ENCODE results near the gene FMNL3.

Gene FMNL3

GRCh38 chr12:49644620-49644994 is 62.6 kb downstream of the FMNL3 start:
- no peak for TF ChIP-seq POLR2A (IDR thresholded peaks at IDR 0.05; ENCODE audit: low read depth, low read length)
- no peak for TF ChIP-seq POLR2AphosphoS5 (IDR thresholded peaks at IDR 0.05; ENCODE audit: low read depth, low read length)
- no peak for TF ChIP-seq TAF1 (IDR thresholded peaks at IDR 0.05; ENCODE audit: borderline replicate concordance, low read depth, low read length)
- DNase-seq (ENCODE audit: insufficient read length) (peak; percentile 89), FAIRE-seq (peak; percentile 65)

DNA sequence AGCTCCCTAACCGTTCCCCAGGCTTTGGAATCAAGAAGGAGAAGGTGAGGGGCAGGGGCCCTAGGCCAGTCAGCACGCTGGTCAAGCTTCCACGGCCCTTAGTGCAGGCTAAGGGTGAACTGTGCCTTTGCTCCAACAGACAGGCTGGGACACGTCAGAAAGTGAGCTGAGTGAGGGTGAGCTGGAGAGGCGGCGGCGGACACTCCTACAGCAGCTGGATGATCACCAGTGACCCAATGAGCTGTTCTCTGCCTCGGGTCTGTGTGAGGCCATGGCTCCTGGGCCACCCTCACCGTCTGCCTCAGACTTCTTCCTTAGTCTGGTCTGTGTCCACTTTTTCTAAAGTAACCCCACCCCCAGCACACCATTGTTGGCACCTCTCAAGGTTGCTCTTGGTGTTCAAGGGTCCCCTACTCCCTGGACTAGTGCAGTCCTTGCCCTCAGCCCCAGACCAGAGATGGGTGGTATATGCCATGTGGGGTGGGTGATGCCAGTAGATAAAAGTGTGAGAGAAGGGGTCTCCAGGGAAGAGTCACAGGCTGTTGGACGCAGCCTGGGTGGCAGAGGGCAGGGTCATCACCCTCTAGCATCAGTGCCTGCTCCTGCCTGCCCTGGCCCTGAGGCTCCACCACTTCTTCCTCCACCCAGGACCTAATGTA is 63.1 kb downstream of the FMNL3 start:
- no peak for TF ChIP-seq POLR2A (IDR thresholded peaks at IDR 0.05; ENCODE audit: low read depth, low read length)
- no peak for TF ChIP-seq POLR2AphosphoS5 (IDR thresholded peaks at IDR 0.05; ENCODE audit: low read depth, low read length)
- no peak for TF ChIP-seq TAF1 (IDR thresholded peaks at IDR 0.05; ENCODE audit: borderline replicate concordance, low read depth, low read length)
- FAIRE-seq (no peak), DNase-seq (ENCODE audit: insufficient read length) (no peak)

- no peak for FAIRE-seq
- no peak for TF ChIP-seq TAF1 (IDR thresholded peaks at IDR 0.05; ENCODE audit: borderline replicate concordance, low read depth, low read length)
- TF ChIP-seq POLR2AphosphoS5 (IDR thresholded peaks at IDR 0.05; ENCODE audit: low read depth, low read length), result no peak
- TF ChIP-seq POLR2A (IDR thresholded peaks at IDR 0.05; ENCODE audit: low read depth, low read length), result no peak
- no peak for DNase-seq (ENCODE audit: insufficient read length)
Observed at GRCh38 chr12:49643135-49643534, 64.1 kb downstream of the FMNL3 start.

GRCh38 chr12:49642370-49642802 is 64.8 kb downstream of the FMNL3 start:
- DNase-seq (ENCODE audit: insufficient read length) (no peak), FAIRE-seq (no peak)
- no peak for TF ChIP-seq POLR2A (IDR thresholded peaks at IDR 0.05; ENCODE audit: low read depth, low read length)
- no peak for TF ChIP-seq TAF1 (IDR thresholded peaks at IDR 0.05; ENCODE audit: borderline replicate concordance, low read depth, low read length)
- TF ChIP-seq POLR2AphosphoS5 (IDR thresholded peaks at IDR 0.05; ENCODE audit: low read depth, low read length), result no peak

DNA sequence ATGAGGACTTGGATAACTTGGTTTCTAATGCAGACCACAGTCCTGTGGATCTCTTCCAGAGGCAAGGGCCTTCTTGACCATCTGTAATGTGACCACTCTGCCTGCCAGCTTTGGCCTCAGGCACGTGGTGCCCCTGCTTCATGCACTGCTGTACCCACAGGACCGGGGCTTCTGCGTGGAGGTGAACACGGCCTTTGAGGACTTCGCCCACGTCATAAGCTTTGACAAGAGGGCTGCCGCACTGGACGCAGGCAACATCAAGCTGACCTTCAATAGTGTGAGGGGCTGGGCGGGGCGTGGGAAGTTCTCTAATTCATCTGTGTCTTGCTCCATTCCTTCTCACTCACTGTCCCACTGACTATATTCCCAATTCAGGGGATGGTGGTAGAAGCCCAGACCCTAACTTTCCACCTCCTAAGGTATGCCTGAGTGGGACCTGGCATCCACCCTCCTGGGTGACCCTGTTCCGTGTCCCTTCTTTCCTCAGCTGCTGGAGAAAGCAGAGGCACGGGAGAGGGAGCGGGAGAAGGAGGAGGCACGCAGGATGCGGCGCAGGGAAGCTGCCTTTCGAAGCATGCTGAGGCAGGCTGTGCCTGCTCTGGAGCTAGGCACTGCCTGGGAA is 65.3 kb downstream of the FMNL3 start:
- DNase-seq (ENCODE audit: insufficient read length) (no peak), FAIRE-seq (no peak)
- TF ChIP-seq POLR2AphosphoS5 (IDR thresholded peaks at IDR 0.05; ENCODE audit: low read depth, low read length) (no peak), TAF1 (IDR thresholded peaks at IDR 0.05; ENCODE audit: borderline replicate concordance, low read depth, low read length) (no peak), POLR2A (IDR thresholded peaks at IDR 0.05; ENCODE audit: low read depth, low read length) (no peak)

DNA sequence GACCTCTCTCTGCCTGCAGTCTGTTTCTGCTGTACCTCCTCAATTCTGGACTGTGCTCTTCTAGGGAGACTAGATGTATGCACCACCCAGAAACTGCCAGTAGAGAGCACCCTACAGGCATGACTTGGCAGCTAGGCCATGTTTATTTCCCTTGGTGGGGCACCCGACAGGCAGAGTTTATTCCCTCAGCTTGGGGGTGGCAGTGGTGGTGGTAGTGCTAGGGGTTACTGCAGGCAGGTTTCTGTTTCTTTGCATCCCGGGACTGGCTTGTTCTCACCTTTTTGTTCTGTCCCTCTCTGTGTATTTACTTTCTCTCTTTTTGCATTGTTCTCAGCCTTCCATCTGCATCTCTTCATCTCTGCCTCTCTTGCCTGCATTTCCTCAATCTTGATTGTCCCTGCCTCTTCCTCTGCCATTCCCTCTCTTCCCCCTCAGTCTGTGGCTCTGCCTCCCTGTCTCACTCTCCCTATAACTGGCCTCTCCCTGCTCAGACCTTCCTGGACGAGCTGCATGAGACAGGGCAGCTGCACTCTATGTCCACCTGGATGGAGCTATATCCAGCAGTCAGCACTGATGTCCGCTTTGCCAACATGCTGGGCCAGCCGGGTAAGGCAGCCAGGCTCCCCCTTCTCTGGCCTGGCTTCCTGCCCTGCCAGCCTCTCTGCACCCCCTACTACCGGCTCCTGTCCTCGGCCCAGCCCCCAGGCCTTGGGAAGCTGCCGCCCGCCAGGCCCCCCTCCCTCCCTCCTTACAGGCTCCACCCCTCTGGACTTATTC is 70.0 kb downstream of the FMNL3 start:
- TF ChIP-seq TAF1 (IDR thresholded peaks at IDR 0.05; ENCODE audit: borderline replicate concordance, low read depth, low read length) (no peak), POLR2AphosphoS5 (IDR thresholded peaks at IDR 0.05; ENCODE audit: low read depth, low read length) (0 out of 2 replicates have a peak, but pooled peaks have one; percentile 22)
- FAIRE-seq (peak; percentile 87), DNase-seq (ENCODE audit: insufficient read length) (peak; percentile 69)

DNA sequence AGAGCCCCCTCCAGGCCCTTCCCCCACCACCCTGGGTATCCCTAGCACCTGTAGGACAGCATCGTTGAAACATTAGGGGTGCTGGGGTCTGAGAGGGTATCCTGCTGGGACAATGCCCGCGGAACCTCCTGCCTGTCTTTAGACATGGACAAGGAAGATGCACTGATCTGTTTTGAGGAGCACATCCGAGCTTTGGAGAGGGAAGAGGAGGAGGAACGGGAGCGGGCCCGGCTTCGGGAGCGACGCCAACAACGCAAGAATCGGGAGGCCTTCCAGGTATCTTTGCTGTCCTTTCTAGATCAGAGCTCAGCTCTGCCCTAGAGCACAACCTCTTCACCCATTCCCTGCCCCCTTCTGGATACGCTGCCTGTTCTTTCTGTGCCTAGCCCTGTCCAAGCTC is 70.6 kb downstream of the FMNL3 start:
- no peak for DNase-seq (ENCODE audit: insufficient read length)
- no peak for FAIRE-seq
- TF ChIP-seq POLR2A (IDR thresholded peaks at IDR 0.05; ENCODE audit: low read depth, low read length) (no peak), TAF1 (IDR thresholded peaks at IDR 0.05; ENCODE audit: borderline replicate concordance, low read depth, low read length) (no peak), POLR2AphosphoS5 (IDR thresholded peaks at IDR 0.05; ENCODE audit: low read depth, low read length) (no peak)

DNA sequence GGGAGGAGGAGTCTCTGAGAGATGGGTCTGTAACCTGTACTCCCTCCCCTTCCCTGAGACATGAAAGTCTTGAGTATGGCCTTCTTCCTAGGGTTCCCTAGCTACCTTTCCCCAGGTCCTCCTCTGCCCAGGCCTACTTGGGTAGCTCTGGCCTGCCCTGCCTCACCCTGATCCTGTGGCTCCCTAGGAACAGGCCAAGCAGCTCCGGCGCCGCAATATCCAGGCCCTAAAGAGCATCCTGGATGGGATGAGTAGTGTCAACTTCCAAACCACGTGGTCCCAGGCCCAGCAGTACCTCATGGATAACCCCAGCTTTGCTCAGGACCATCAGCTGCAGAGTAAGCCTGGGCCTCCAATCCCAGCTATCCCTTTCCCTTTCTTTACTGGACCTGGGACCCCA is 71.5 kb downstream of the FMNL3 start:
- FAIRE-seq (no peak), DNase-seq (ENCODE audit: insufficient read length) (no peak)
- TF ChIP-seq POLR2AphosphoS5 (IDR thresholded peaks at IDR 0.05; ENCODE audit: low read depth, low read length) (no peak), POLR2A (IDR thresholded peaks at IDR 0.05; ENCODE audit: low read depth, low read length) (peak; percentile 30; the same call in 1 of the 2 replicates), TAF1 (IDR thresholded peaks at IDR 0.05; ENCODE audit: borderline replicate concordance, low read depth, low read length) (no peak)

DNA sequence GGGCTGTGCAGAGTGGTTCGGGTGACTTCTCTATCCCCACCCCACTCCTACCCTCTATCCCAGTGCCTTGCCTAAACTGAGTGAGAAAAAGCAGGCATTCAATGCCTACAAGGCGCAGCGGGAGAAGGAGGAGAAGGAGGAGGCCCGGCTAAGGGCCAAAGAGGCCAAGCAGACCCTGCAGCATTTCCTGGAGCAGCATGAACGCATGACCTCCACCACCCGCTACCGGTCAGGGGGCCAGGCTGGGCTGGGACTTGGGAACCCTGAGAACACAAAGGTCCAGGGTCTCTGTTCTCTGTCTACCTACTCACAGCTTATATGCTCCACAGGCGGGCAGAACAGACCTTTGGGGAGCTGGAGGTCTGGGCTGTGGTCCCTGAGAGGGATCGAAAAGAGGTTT is 72.2 kb downstream of the FMNL3 start:
- no peak for DNase-seq (ENCODE audit: insufficient read length)
- FAIRE-seq, result no peak
- TF ChIP-seq POLR2A (IDR thresholded peaks at IDR 0.05; ENCODE audit: low read depth, low read length) (no peak), POLR2AphosphoS5 (IDR thresholded peaks at IDR 0.05; ENCODE audit: low read depth, low read length) (no peak), TAF1 (IDR thresholded peaks at IDR 0.05; ENCODE audit: borderline replicate concordance, low read depth, low read length) (no peak)

DNA sequence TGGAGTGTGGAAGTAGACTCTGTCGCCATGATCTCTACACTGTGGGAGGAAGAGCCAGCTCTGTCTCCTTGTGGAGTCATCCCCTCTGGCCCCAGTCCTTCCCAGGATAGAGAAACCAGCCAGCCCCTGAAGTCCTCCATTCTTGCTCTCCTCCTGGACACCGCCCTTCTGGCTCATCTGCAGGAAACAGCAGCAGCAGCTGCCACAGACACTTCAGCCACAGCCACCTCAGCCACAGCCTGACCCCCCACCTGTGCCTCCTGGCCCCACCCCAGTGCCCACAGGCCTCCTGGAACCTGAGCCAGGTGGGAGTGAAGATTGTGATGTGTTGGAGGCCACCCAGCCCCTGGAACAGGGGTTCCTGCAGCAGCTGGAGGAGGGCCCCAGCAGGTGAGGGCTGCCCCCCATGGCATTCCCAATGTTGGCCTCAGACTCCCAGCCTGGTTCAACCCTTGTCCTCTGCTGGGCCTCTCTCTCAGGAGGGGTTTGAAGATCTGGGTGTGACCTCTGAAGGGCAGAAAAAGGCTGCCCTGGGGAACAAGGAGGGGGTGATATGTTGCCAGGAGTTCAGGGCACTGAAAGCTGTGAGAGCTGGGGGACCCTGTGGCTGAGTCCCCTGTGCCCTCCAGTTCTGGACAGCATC is 73.4 kb downstream of the FMNL3 start:
- FAIRE-seq (no peak), DNase-seq (ENCODE audit: insufficient read length) (no peak)
- TF ChIP-seq POLR2A (IDR thresholded peaks at IDR 0.05; ENCODE audit: low read depth, low read length), result no peak
- no peak for TF ChIP-seq TAF1 (IDR thresholded peaks at IDR 0.05; ENCODE audit: borderline replicate concordance, low read depth, low read length)
- no peak for TF ChIP-seq POLR2AphosphoS5 (IDR thresholded peaks at IDR 0.05; ENCODE audit: low read depth, low read length)

GRCh38 chr12:49632986-49633702 is 74.1 kb downstream of the FMNL3 start:
- TF ChIP-seq POLR2A (IDR thresholded peaks at IDR 0.05; ENCODE audit: low read depth, low read length), result no peak
- TF ChIP-seq POLR2AphosphoS5 (IDR thresholded peaks at IDR 0.05; ENCODE audit: low read depth, low read length), result no peak
- no peak for TF ChIP-seq TAF1 (IDR thresholded peaks at IDR 0.05; ENCODE audit: borderline replicate concordance, low read depth, low read length)
- DNase-seq (ENCODE audit: insufficient read length) (no peak), FAIRE-seq (no peak)

Measured in GM12892 (cell line).